ENCODE results near the gene ZMYND8.

GRCh38 chr20:47210470-47210869, 146.0 kb downstream of the ZMYND8 start:
- TF ChIP-seq, protein P1, sequence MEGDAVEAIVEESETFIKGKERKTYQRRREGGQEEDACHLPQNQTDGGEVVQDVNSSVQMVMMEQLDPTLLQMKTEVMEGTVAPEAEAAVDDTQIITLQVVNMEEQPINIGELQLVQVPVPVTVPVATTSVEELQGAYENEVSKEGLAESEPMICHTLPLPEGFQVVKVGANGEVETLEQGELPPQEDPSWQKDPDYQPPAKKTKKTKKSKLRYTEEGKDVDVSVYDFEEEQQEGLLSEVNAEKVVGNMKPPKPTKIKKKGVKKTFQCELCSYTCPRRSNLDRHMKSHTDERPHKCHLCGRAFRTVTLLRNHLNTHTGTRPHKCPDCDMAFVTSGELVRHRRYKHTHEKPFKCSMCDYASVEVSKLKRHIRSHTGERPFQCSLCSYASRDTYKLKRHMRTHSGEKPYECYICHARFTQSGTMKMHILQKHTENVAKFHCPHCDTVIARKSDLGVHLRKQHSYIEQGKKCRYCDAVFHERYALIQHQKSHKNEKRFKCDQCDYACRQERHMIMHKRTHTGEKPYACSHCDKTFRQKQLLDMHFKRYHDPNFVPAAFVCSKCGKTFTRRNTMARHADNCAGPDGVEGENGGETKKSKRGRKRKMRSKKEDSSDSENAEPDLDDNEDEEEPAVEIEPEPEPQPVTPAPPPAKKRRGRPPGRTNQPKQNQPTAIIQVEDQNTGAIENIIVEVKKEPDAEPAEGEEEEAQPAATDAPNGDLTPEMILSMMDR (conservative IDR thresholded peaks at IDR 0.05) = no peak
- no peak for TF ChIP-seq ZFX (IDR thresholded peaks at IDR 0.05)
